Skeletal muscle tissue (tissue), 4 donors: ENCODE measurements around the gene CST9. TPM values are rescaled to one million over a fixed set of nuclear protein-coding genes. Genes with fewer than 3 reads are reported as not detected.
"Not testable (repeated sequence)": the region's sequence is repeated elsewhere in the genome, so short reads cannot be mapped to it uniquely, and the experiment has no call there.

Experiments
- H3K27ac ChIP-seq: one replicate; pipeline ENCODE4 v1.7.0; 2013; ENCODE audit warnings: mild to moderate bottlenecking, low read depth, low read length, inconsistent platforms
- H3K27me3 ChIP-seq, 3 donors: one replicate each; pipeline ENCODE4 v1.7.0; 2013; ENCODE audit warnings: low read length in 3 of 3; ENCODE audit not compliant: control insufficient read depth in 3 of 3, insufficient read depth in 3 of 3
- H3K36me3 ChIP-seq, 3 donors: one replicate each; pipeline ENCODE4 v1.7.0; 2013; ENCODE audit warnings: low read length in 3 of 3; ENCODE audit not compliant: control insufficient read depth in 3 of 3, insufficient read depth in 3 of 3
- H3K4me1 ChIP-seq, 3 donors: one replicate each; pipeline ENCODE4 v1.7.0; 2013; ENCODE audit warnings: low read length in 3 of 3, mild to moderate bottlenecking in 3 of 3; ENCODE audit not compliant: control insufficient read depth in 3 of 3, insufficient read depth in 3 of 3
- H3K4me3 ChIP-seq, 3 donors: one replicate each; pipeline ENCODE4 v1.7.0; 2013; ENCODE audit warnings: low read length in 3 of 3
- H3K9ac ChIP-seq, 3 donors: one replicate each; pipeline ENCODE4 v1.7.0; 2013; ENCODE audit warnings: low read length in 3 of 3, mild to moderate bottlenecking in 3 of 3, moderate library complexity in 2 of 3, low read depth in 1 of 3
- H3K9me3 ChIP-seq, 3 donors: one replicate each; pipeline ENCODE4 v1.7.0; 2013; ENCODE audit warnings: low read length in 3 of 3; ENCODE audit not compliant: control insufficient read depth in 3 of 3
- total RNA-seq: library from RNA; depleted of rRNA; stranded (reverse); fragments of >200 nt; gene quantifications from one replicate; pipeline ENCODE4 v1.2.3, GENCODE V29; 2014
- donor health status: Osteomylitis.

CST9 gene
- total RNA-seq, 1 donor from 2014 or later: not detected

DNA sequence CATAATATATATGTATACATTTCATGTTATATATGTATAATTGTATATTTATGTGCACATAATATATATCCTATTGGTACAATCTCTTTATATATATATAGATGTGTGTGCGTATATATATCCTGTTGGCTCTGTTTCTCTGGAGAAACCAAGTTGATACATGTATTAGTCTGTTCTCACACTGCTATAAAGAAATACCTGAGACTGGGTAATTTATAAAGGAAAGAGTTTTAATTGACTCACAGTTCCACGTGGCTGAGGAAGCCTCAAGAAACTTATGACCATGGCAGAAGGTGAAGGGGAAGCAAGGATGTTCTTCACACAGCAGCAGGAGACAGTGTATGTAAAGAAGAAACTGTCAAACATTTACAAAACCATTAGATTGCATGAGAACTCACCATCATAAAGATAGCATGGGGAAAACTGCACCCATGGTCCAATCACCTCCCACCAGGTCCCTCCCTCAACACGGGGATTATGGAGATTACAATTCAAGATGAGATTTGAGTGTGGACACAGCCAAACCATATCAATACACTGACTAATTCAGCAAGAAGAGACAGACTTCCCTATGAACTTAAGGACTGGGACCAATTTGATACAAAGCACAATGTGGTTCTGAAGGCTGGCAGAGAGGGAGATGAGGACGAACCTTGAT lies 18.1 kb upstream of the CST9 start:
- no peak overlapping the region for H3K9ac ChIP-seq
- H3K4me1 ChIP-seq: peaks cover 18 to 21% (median 18%) of the 10 kb centered on the region in 3 donors
- H3K27me3 ChIP-seq: no peaks in the 10 kb centered on the region
- H3K36me3 ChIP-seq: no peaks in the 10 kb centered on the region
- no peak overlapping the region for H3K4me3 ChIP-seq
- no peak overlapping the region for H3K27ac ChIP-seq
- no peaks in the 10 kb centered on the region for H3K9me3 ChIP-seq

DNA sequence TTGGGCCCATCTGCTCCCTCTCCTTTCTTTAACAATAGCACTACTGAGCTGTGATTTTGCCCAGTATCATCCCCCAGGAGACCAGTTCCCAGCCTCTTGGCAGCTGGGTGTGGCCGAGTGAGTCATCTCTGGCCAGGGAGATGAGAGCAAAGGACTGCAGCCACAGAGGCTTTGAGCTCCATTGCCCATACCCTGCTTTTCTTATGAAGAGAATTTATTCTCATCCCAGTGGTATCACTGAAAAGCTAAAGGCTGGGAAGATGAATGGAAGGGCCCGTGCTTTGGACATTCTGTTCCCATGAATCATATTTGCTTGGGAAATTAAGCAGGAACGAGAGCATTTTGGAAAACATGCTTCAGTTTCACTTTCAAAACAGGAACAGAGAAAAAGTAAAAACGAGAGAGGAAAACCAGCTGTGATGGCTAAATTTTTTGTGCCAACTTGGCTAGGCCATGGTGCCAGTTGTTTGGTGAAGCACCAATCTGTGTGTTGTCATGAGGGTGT lies 17.2 kb upstream of the CST9 start:
- Histone ChIP-seq H3K27ac (peak overlapping the region; percentile 65), H3K36me3 (no peaks in the 10 kb centered on the region), H3K9me3 (no peaks in the 10 kb centered on the region), H3K4me3 (peak overlapping the region; percentile 42 to 64 (median 55)), H3K27me3 (no peaks in the 10 kb centered on the region), H3K4me1 (peaks cover 9 to 13% (median 10%) of the 10 kb centered on the region in 3 donors), H3K9ac (peak overlapping the region; percentile 4 to 48 (median 46))

DNA sequence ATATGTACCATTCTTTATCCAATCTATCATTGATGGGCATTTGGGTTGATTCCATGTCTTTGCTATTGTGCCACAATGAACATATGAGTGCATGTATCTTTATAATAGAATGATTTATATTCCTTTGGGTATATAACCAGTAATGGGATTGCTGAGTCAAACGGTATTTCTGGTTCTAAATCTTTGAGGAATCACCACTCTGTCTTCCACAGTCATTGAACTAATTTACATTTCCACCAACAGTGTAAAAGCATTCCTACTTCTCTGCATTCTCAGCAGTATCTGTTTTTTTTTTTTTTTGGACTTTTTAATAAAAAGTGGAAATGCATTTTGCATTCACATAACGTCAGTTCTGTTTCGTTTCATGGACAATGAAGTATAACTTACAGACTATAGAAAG lies 16.7 kb upstream of the CST9 start:
- H3K27me3 ChIP-seq, H3K36me3 ChIP-seq, H3K9me3 ChIP-seq: not testable (repeated sequence)
- H3K9ac ChIP-seq: peak overlapping the region; percentile 4 to 48 (median 46)
- peak overlapping the region in 2 of 3 donors; percentile 55 to 64 for H3K4me3 ChIP-seq
- peaks cover 9 to 13% (median 10%) of the 10 kb centered on the region in 3 donors for H3K4me1 ChIP-seq
- H3K27ac ChIP-seq: peak overlapping the region; percentile 65

DNA sequence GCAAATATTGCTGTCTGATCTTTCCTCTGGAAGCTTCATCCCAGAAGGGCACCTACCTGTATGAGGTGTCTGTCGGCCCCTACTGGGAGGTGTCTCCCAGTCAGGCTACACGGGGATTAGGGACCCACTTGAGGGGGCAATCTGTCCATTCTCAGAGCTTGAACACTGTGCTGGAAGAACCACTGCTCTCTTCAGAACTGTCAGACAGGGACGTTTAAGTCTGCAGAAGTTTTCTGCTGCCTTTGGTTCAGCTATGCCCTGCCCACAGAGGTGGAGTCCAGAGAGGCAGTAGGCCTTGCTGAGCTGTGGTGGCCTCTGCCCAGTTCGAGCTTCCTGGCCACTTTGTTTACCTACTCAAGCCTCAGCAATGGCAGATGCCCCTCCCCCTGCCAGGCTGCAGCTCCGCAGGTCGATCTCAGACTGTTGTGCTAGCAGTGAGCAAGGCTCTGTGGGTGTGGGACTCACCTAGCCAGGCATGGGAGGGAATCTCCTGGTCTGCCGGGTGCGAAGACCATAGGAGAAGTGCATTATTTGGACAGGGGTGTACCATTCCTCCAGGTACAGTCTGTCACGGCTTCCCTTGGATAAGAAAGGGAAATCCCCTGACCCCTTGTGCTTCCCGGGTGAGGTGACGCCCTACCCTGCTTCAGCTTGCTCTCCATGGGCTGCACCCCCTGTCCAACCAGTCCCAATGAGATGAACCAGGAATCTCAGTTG lies 15.1 kb upstream of the CST9 start:
- H3K27me3 ChIP-seq, H3K4me3 ChIP-seq, H3K9ac ChIP-seq, H3K36me3 ChIP-seq, H3K27ac ChIP-seq, H3K9me3 ChIP-seq, H3K4me1 ChIP-seq: not testable (repeated sequence)

DNA sequence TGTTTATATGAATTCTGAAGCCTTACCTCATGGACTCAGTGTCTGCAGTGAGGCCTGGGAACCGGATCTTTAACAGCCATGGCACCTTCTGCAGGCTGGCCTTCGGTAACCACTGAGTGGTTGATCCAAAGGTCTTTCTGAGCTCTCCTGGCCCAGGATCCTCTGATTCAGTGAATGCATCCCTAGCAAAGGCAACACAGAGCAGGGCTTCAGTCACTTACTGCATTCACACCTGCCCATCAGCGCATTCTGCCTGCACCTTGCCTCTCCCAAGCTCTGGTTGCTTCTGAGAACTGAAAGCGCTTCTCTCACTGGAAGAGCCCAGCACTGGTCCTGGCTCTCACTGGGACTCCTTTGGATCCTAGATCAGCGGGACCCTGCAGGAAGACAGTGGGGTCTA lies 8.4 kb upstream of the CST9 start:
- Histone ChIP-seq H3K27ac (no peak overlapping the region), H3K9ac (no peak overlapping the region), H3K36me3 (no peaks in the 10 kb centered on the region), H3K9me3 (no peaks in the 10 kb centered on the region), H3K27me3 (no peaks in the 10 kb centered on the region), H3K4me3 (no peak overlapping the region), H3K4me1 (peaks cover 3 to 4% (median 4%) of the 10 kb centered on the region in 3 donors)

DNA sequence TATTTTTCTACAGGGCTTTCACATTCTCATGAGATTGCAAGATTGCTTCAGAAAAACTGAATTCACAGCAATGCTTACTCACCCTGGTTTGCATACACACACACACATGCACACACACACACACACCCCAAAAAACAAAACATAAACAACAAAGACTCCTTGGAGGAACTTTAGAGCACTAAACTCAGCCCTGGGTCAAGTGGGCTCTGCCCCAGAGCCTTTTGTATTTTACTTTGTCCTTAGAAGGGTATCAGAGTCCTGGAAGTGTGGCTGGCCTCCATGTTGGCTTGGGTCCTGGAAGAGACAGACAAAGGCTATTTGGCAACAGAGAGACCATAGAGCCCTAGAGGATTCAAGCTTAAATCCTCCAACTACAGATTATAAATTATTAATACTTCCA lies 8.0 kb upstream of the CST9 start:
- H3K9me3 ChIP-seq: no peaks in the 10 kb centered on the region
- no peak overlapping the region for H3K27ac ChIP-seq
- no peaks in the 10 kb centered on the region for H3K27me3 ChIP-seq
- peaks cover 3 to 4% (median 4%) of the 10 kb centered on the region in 3 donors for H3K4me1 ChIP-seq
- no peak overlapping the region for H3K4me3 ChIP-seq
- H3K9ac ChIP-seq: no peak overlapping the region
- no peaks in the 10 kb centered on the region for H3K36me3 ChIP-seq

DNA sequence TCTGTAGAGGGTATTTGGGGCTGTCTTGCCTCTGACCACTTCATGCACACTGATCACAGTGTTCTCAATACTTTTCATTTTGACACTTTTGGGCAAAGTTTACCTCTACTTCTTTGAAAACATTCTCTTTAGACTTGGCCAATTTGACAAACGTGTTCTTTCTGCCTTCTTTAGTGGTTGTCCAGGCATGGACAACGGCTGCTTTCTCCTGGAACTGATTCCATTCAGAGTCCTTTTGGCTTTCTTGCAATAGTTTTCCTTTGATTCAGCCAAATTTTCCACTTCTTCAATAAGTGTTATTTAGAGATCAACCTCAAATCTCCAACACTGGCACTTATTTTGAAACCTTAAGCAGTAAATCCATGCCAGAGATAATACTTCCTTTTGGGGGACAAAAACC lies 6.7 kb upstream of the CST9 start:
- Histone ChIP-seq H3K36me3 (no peaks in the 10 kb centered on the region), H3K27me3 (no peaks in the 10 kb centered on the region), H3K27ac (no peak overlapping the region), H3K4me3 (no peak overlapping the region), H3K9ac (no peak overlapping the region), H3K9me3 (no peaks in the 10 kb centered on the region), H3K4me1 (peaks cover 3 to 4% (median 4%) of the 10 kb centered on the region in 3 donors)

DNA sequence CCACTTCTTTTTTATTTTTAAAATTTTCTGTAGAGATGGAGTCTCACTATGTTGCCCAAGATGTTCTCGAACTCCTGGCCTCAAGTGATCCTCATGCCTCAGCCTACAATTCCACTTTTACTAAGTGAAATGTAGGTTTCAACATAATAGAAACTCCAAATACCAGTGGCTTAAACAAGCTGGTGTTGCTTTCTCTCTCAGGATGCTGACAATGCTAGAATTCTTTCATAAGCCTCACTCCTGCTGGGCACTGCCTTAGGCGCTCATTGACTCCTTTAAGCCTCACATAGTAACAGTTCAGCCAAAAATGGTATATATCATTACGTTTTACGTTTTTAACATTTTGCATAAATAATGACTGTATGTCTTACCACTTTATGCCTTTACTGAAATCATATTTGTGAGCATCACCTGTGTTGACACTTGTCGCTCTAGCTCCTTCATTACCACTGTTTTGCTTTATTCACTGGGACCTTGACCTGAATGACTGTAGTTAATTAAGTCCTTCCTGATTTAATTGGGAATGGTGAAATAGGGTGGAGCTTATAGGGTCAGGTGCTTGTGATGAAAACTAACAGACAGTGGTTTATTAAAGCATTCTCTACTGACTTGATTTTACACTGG lies 3.9 kb upstream of the CST9 start:
- H3K27me3 ChIP-seq: no peaks in the 10 kb centered on the region
- H3K4me3 ChIP-seq: no peak overlapping the region
- H3K27ac ChIP-seq: no peak overlapping the region
- no peaks in the 10 kb centered on the region for H3K36me3 ChIP-seq
- peaks cover 4 to 10% (median 4%) of the 10 kb centered on the region in 3 donors for H3K4me1 ChIP-seq
- no peak overlapping the region for H3K9ac ChIP-seq
- no peaks in the 10 kb centered on the region for H3K9me3 ChIP-seq

DNA sequence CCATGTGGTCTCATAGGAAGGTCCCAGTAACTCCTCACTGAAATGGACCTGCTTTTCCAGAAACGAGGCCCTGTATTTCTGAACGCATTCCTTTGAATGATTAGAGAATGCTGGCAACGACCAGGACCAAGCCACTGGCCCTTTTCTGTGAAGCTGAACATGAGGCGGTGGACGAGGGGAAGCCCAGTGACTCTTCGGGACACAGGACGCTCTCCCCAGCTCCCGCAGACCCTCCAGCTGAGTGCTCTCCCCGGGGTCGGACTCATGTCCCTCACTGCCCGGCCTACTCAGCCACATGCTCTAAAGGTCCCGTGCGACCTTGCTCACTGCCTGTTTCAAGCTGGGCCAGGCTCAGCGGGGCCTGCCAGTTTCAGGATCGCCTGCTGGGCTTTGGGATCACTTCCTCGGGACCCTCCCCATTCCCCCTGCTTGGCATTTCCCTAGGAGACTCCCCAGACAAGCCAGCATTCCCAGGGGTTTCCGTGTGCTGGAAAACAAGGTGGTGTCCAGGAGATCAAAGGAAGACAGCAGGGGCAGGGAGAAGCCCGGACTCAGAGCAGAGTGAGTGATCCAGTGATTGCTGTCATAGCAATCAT lies 2.6 kb upstream of the CST9 start:
- Histone ChIP-seq H3K4me3 (no peak overlapping the region), H3K9ac (no peak overlapping the region), H3K36me3 (no peaks in the 10 kb centered on the region), H3K4me1 (peaks cover 0 to 7% (median 0%) of the 10 kb centered on the region in 3 donors), H3K27me3 (no peaks in the 10 kb centered on the region), H3K9me3 (no peaks in the 10 kb centered on the region), H3K27ac (no peak overlapping the region)
